IMR-90 (cell line): ENCODE data around the gene SLC25A25. TPM values are rescaled to one million over a fixed set of nuclear protein-coding genes. Genes with fewer than 3 reads are reported as not detected.
A peak's percentile ranks its signal among the peaks of the same experiment; 100 is the strongest.

Experiments
- ATAC-seq: fragments of 200-7000 bp; cut with Tn5 transposase; 2 replicates; pipeline ENCODE4 v1.9.1; 2020; ENCODE audit warnings: low read depth, mild to moderate bottlenecking, moderate library complexity
- BruUV-seq: library from RNA; stranded (reverse); fragments of 400-500 nt; replicated peaks from 2 replicates; lab custom pipeline; 2021; lab: Mats Ljungman, UMichigan
- CTCF ChIA-PET: fragments of 300-600 bp; formaldehyde crosslinking; extraction: SDS; loops from one replicate; lab custom pipeline; 2021; ENCODE audit warnings: antibody characterized with exemption; lab: Yijun Ruan, JAX
- POLR2A ChIA-PET: fragments of 300-600 bp; sonication (Branson Sonifier 250); formaldehyde crosslinking; loops from one replicate; lab custom pipeline; 2022; ENCODE audit warnings: antibody characterized with exemption; ENCODE audit not compliant: unreplicated experiment; lab: Charles Lee
- DNase-seq: peaks from one replicate; pipeline ENCODE4 v3.0.0; 2013
- H2AFZ ChIP-seq: replicated peaks from 2 replicates; pipeline ENCODE3; 2013; ENCODE audit warnings: low read length, mild to moderate bottlenecking; ENCODE audit not compliant: poor library complexity
- H2AK5ac ChIP-seq: 2 replicates; pipeline ENCODE4 v1.6.1; 2013; ENCODE audit warnings: low read depth, low read length, inconsistent platforms
- H2AK9ac ChIP-seq: replicated peaks from 2 replicates; pipeline ENCODE3; 2013; ENCODE audit warnings: mild to moderate bottlenecking, low read depth, low read length, moderate library complexity; ENCODE audit not compliant: poor library complexity
- H2BK120ac ChIP-seq: 2 replicates; pipeline ENCODE4 v1.6.1; 2013; ENCODE audit warnings: low read depth, low read length, inconsistent platforms
- H2BK15ac ChIP-seq: 3 replicates; pipeline ENCODE4 v1.6.1; 2013; ENCODE audit warnings: low read depth, low read length, inconsistent platforms
- H2BK20ac ChIP-seq: 2 replicates; pipeline ENCODE4 v1.6.1; 2013; ENCODE audit warnings: low read depth, mild to moderate bottlenecking, inconsistent platforms, low read length, moderate library complexity
- H2BK5ac ChIP-seq: 2 replicates; pipeline ENCODE4 v1.6.1; 2013; ENCODE audit warnings: mild to moderate bottlenecking, low read depth, low read length, inconsistent platforms; ENCODE audit not compliant: poor library complexity, severe bottlenecking
- H3K14ac ChIP-seq: replicated peaks from 2 replicates; pipeline ENCODE4 v1.6.1; 2013; ENCODE audit warnings: low read depth, low read length, inconsistent platforms
- H3K18ac ChIP-seq: 2 replicates; pipeline ENCODE4 v1.6.1; 2013; ENCODE audit warnings: low read depth, low read length, control low read depth
- H3K23ac ChIP-seq: 2 replicates; pipeline ENCODE4 v1.6.1; 2013; ENCODE audit warnings: low read depth, low read length, inconsistent platforms
- H3K27ac ChIP-seq: 2 replicates; pipeline ENCODE4 v1.5.1; 2013; ENCODE audit warnings: mild to moderate bottlenecking, control low read depth, low read length; ENCODE audit not compliant: insufficient read depth
- H3K27me3 ChIP-seq: 2 replicates; pipeline ENCODE4 v1.6.1; 2013; ENCODE audit warnings: low read length; ENCODE audit not compliant: control insufficient read depth, insufficient read depth
- H3K36me3 ChIP-seq: 2 replicates; pipeline ENCODE4 v1.6.1; 2013; ENCODE audit warnings: low read length, mixed read lengths; ENCODE audit not compliant: control insufficient read depth, insufficient read depth
- H3K4ac ChIP-seq: 2 replicates; pipeline ENCODE4 v1.6.1; 2013; ENCODE audit warnings: low read depth, low read length, inconsistent platforms
- H3K4me1 ChIP-seq: 2 replicates; pipeline ENCODE4 v1.6.1; 2013; ENCODE audit warnings: low read length, mixed read lengths; ENCODE audit not compliant: control insufficient read depth, insufficient read depth
- H3K4me2 ChIP-seq: 2 replicates; pipeline ENCODE4 v1.6.1; 2013; ENCODE audit warnings: low read depth, mild to moderate bottlenecking, control low read depth, low read length, moderate library complexity
- H3K4me3 ChIP-seq: 2 replicates; pipeline ENCODE4 v1.5.1; 2013; ENCODE audit warnings: low read depth, mild to moderate bottlenecking, control low read depth, low read length, moderate library complexity; ENCODE audit not compliant: insufficient read depth
- H3K56ac ChIP-seq: 2 replicates; pipeline ENCODE4 v1.6.1; 2013; ENCODE audit warnings: low read length, inconsistent platforms; ENCODE audit not compliant: insufficient read depth; ENCODE audit errors: extremely low read depth
- H3K79me1 ChIP-seq, 2 experiments: 2 replicates each; pipeline ENCODE4 v1.6.1; 2013; ENCODE audit warnings: low read length in 2 of 2, inconsistent platforms in 1 of 2, low read depth in 1 of 2
- H3K9ac ChIP-seq: 2 replicates; pipeline ENCODE4 v1.6.1; 2013; ENCODE audit warnings: low read depth, low read length, control low read depth
- H3K9me1 ChIP-seq: 2 replicates; pipeline ENCODE4 v1.6.1; 2013; ENCODE audit warnings: low read length, inconsistent platforms; ENCODE audit not compliant: insufficient read depth
- H3K9me3 ChIP-seq: 2 replicates; pipeline ENCODE4 v1.6.1; 2013; ENCODE audit warnings: low read length; ENCODE audit not compliant: control insufficient read depth, insufficient read depth
- H4K20me1 ChIP-seq: 2 replicates; pipeline ENCODE4 v1.6.1; 2013; ENCODE audit warnings: low read length, inconsistent platforms; ENCODE audit not compliant: insufficient read depth
- H4K5ac ChIP-seq: 2 replicates; pipeline ENCODE4 v1.6.1; 2013; ENCODE audit warnings: mild to moderate bottlenecking, low read depth, low read length, control low read depth
- H4K8ac ChIP-seq, 2 experiments: 2 replicates each; pipeline ENCODE4 v1.6.1; 2013; ENCODE audit warnings: low read depth in 2 of 2, low read length in 2 of 2, control low read depth in 1 of 2, inconsistent platforms in 1 of 2
- H4K91ac ChIP-seq: 2 replicates; pipeline ENCODE4 v1.6.1; 2013; ENCODE audit warnings: low read depth, low read length, inconsistent platforms; ENCODE audit not compliant: insufficient read depth
- CHD1 ChIP-seq: IDR thresholded peaks from 2 replicates; pipeline ENCODE4 v1.6.1; 2012; ENCODE audit warnings: low read depth, low read length, improper control_type of control experiment
- FOS ChIP-seq: fragments of 150-350 bp; IDR thresholded peaks from 2 replicates; pipeline ENCODE4 v1.6.1; 2016; ENCODE audit warnings: low read depth, low read length
- MAFK ChIP-seq: IDR thresholded peaks from 2 replicates; pipeline ENCODE4 v1.6.1; 2012; ENCODE audit warnings: low read depth, low read length, improper control_type of control experiment
- MAZ ChIP-seq: IDR thresholded peaks from 2 replicates; pipeline ENCODE4 v1.6.1; 2012; ENCODE audit warnings: low read depth, mild to moderate bottlenecking, low read length, improper control_type of control experiment, moderate library complexity, borderline replicate concordance
- MXI1 ChIP-seq: IDR thresholded peaks from 2 replicates; pipeline ENCODE4 v1.6.1; 2012; ENCODE audit warnings: low read depth, mild to moderate bottlenecking, low read length, moderate library complexity, borderline replicate concordance
- NFE2L2 ChIP-seq: fragments of 150-350 bp; IDR thresholded peaks from 2 replicates; pipeline ENCODE4 v1.6.1; 2016; ENCODE audit warnings: low read depth, mild to moderate bottlenecking, low read length
- POLR2A ChIP-seq: IDR thresholded peaks from 2 replicates; pipeline ENCODE4 v1.6.1; 2012; ENCODE audit warnings: mild to moderate bottlenecking, low read depth, low read length
- RCOR1 ChIP-seq: IDR thresholded peaks from 2 replicates; pipeline ENCODE4 v1.6.1; 2012; ENCODE audit warnings: mild to moderate bottlenecking, low read length, improper control_type of control experiment; ENCODE audit not compliant: insufficient replicate concordance
- WGBS, 2 experiments: methylation state at CpG; one replicate each; pipeline versions ENCODE4 v1.1.5 to v1.1.7; 2013; ENCODE audit warnings: missing lambda C conversion rate in 2 of 2; ENCODE audit not compliant: insufficient read length in 1 of 2; ENCODE audit errors: extremely low coverage in 2 of 2; 5-methylcytosine and 5-hydroxymethylcytosine counted together
- dilution Hi-C: fragments of 300-500 bp; cut with HindIII; formaldehyde crosslinking; loops from one replicate; pipeline ENCODE4 v1.14.3; 2018; ENCODE audit warnings: low sequenced_read_pairs; ENCODE audit not compliant: unreplicated experiment
- in situ Hi-C: fragments of 300-500 bp; cut with MboI; formaldehyde crosslinking; loops from 3 replicates; pipeline ENCODE4 v1.14.3; 2019; ENCODE audit warnings: low sequenced_read_pairs, inconsistent platforms, mixed read lengths
- intact Hi-C: fragments of 100-400 bp; cut with micrococcal nuclease; formaldehyde crosslinking; loops from 2 replicates; pipeline ENCODE4 v1.10.0; 2022
- polyA plus RNA-seq, 3 experiments: library from polyadenylated mRNA; depleted of rRNA; stranded (reverse); fragments of >200 nt; gene quantifications; 2 replicates each; pipeline ENCODE4 v1.2.3, GENCODE V29; 2012; ENCODE audit warnings: low replicate concordance in 1 of 3
- total RNA-seq: library from RNA; depleted of rRNA; stranded (reverse); fragments of >200 nt; gene quantifications from 2 replicates; pipeline ENCODE4 v1.2.3, GENCODE V29; 2012

Gene SLC25A25
- total and polyA plus RNA-seq, 2 of the 4 experiments (the other 2 are of a cell fraction), result 14.0 to 17.9 TPM

- peak overlapping the region; percentile 29; the same call in 1 of the 2 replicates for H3K4me3 ChIP-seq
- peak overlapping the region; percentile 69; the same call in 1 of the 2 replicates for H2BK20ac ChIP-seq
- H3K36me3 ChIP-seq, result no peaks in the 10 kb centered on the region
- H4K8ac ChIP-seq, result peak overlapping the region in 1 of 2 experiments; percentile 65; a peak in 1 of 4 replicates
- CTCF ChIA-PET, result interaction anchor here (0.5 kb wide), 1 partner anchor 162 kb away, joined by 4 read pairs; no protein-coding TSS in a partner anchor
- H4K5ac ChIP-seq, result no peak overlapping the region; the same call in 1 of the 2 replicates
- H4K91ac ChIP-seq, result peak overlapping the region; percentile 59
- no peak overlapping the region for H3K23ac ChIP-seq
- peak; percentile 10; the same call in 1 of the 2 replicates for TF ChIP-seq NFE2L2
- TF ChIP-seq FOS, result peak; percentile 28; the same call in 1 of the 2 replicates
- TF ChIP-seq RCOR1, result no peak
- TF ChIP-seq MAZ, result peak; percentile 55; the same call in 1 of the 2 replicates
- TF ChIP-seq MXI1, result peak; percentile 48; the same call in 1 of the 2 replicates
- TF ChIP-seq MAFK, result peak; percentile 52; the same call in 1 of the 2 replicates
- peak; percentile 37; the same call in 1 of the 2 replicates for TF ChIP-seq POLR2A
- TF ChIP-seq CHD1, result no peak
- H3K27me3 ChIP-seq, result no peaks in the 10 kb centered on the region
- DNase-seq (peak; percentile 97), ATAC-seq (peak; percentile 71)
- in situ Hi-C loops (no loop called here), intact Hi-C loops (no loop called here), dilution Hi-C loops (no loop called here)
- POLR2A ChIA-PET, result interaction anchor here (0.9 kb wide), 1 partner anchor 27 kb away, joined by 3 read pairs; the partner anchor contains the start of gene NAIF1
- H3K9ac ChIP-seq, result no peak overlapping the region; the same call in 1 of the 2 replicates
- peak overlapping the region; percentile 28 for H3K14ac ChIP-seq
- H2AK5ac ChIP-seq, result peak overlapping the region; percentile 93
- H2BK15ac ChIP-seq, result peak overlapping the region; percentile 29; the same call in 2 of the 3 replicates
- peaks cover 39% of the 10 kb centered on the region for H3K4me1 ChIP-seq
- peak overlapping the region; percentile 5; the same call in 1 of the 2 replicates for H3K18ac ChIP-seq
- peak overlapping the region; percentile 89 for H3K4me2 ChIP-seq
- H4K20me1 ChIP-seq, result peaks cover 20% of the 10 kb centered on the region
- peak overlapping the region; percentile 68 for H2BK5ac ChIP-seq
- H3K4ac ChIP-seq, result peak overlapping the region; percentile 70
- H3K9me1 ChIP-seq, result peaks cover 13% of the 10 kb centered on the region; the same call in 1 of the 2 replicates
- H3K79me1 ChIP-seq, result peaks cover 33 to 84% of the 10 kb centered on the region in 2 experiments
- no peak overlapping the region for H3K56ac ChIP-seq
- H2AFZ ChIP-seq, result peak overlapping the region; percentile 36
- WGBS, 2 experiments, result 46% methylated on average over 3 of the region's 8 CpGs; no CpG with 5 or more reads in 1 of the 2 experiments
- peak overlapping the region; percentile 73 for H2BK120ac ChIP-seq
- H3K9me3 ChIP-seq, result no peaks in the 10 kb centered on the region
- peak overlapping the region; percentile 49; the same call in 1 of the 2 replicates for H3K27ac ChIP-seq
- BruUV-seq, result no TSS peak
- H2AK9ac ChIP-seq, result no peak overlapping the region
Observed at GRCh38 chr9:128094166-128094949, 26.3 kb downstream of the SLC25A25 start.
